HepG2 (cell line): ENCODE data around the gene BIRC2.

Experiments used
- CTCF ChIP-seq: sonication (generic); formaldehyde crosslinking; IDR thresholded peaks from 2 replicates; pipeline ENCODE4 v1.5.0; 2020; ENCODE audit warnings: mild to moderate bottlenecking, missing genetic modification reagents, moderate library complexity
- TAF1 ChIP-seq: sonication (generic); formaldehyde crosslinking; IDR thresholded peaks from 2 replicates; pipeline ENCODE4 v1.4.0; 2020; ENCODE audit warnings: missing genetic modification reagents
- ZNF296 ChIP-seq: sonication (generic); formaldehyde crosslinking; conservative IDR thresholded peaks from 2 replicates; pipeline ENCODE4 v1.5.0; 2020; ENCODE audit warnings: mild to moderate bottlenecking, missing genetic modification reagents
- TF ChIP-seq, protein P1 (sequence below): IDR thresholded peaks from 2 replicates; pipeline ENCODE4 v1.6.1; 2016; ENCODE audit warnings: mild to moderate bottlenecking, missing biosample characterization, missing genetic modification reagents

GRCh38 chr11:102389253-102389652, 42.2 kb downstream of the BIRC2 start:
- TF ChIP-seq TAF1 (CRISPR knock-in tag) (no peak), ZNF296 (no peak), CTCF (no peak)
- TF ChIP-seq, protein P1, sequence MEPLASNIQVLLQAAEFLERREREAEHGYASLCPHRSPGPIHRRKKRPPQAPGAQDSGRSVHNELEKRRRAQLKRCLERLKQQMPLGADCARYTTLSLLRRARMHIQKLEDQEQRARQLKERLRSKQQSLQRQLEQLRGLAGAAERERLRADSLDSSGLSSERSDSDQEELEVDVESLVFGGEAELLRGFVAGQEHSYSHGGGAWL (CRISPR knock-in tag), result no peak
